GM13976 (cell line): ENCODE measurements around the gene CDS2.

Experiments used
- DNase-seq: peaks from one replicate; pipeline ENCODE4 v3.0.0; 2012; ENCODE audit warnings: low spot score
- CTCF ChIP-seq: IDR thresholded peaks from 2 replicates; pipeline ENCODE4 v1.5.1; 2012; ENCODE audit warnings: borderline replicate concordance, mild to moderate bottlenecking; ENCODE audit not compliant: insufficient read depth; ENCODE audit errors: extremely low read depth, missing control alignments, control extremely low read depth
- in situ Hi-C: fragments of 300-500 bp; cut with MboI; formaldehyde crosslinking; loops from one replicate; pipeline ENCODE4 v1.12.0; 2022; ENCODE audit warnings: low sequenced_read_pairs, mixed read lengths, inconsistent platforms; ENCODE audit not compliant: unreplicated experiment

CDS2 gene

DNA sequence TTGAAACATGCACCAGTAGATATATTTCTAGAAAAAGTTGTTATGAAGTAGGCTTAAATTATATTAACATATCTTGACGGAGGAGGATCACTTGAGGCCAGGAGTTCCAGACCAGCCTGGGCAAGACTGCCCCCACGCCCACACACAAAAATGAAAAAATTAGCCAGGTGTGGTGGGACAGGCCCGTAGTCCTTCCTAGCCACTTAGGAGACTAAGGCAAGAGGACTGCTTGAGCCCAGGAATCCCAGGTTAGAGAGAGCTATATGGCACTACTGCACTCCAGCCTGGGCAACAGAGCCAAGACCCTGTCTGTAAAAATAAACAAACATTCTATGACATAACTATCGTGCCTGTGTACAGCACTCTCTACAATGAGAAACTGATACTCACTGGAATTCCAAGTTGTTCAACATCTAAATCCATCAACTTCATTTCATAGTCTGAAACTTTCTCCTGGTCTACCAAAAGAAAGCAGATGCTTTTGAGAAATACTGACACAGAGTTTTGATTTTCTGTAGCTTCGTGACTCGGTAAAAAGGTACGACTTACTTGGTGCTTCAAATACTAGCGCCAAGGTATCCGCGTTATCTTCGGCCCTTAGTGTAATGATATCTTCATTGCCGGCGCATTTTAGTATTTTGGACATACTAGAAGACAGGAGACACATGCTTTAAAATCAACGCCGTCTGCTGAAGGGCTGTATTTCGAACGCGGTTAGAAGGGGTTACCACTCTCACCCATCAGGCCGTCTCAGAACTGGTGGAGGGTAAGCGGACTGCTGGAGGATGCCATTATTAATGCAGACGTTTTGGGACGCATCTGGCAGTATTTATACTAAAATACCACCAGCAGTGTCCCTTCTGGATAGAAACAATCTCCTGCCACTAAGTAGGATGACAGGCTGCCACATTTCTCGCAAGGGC is 8.3 kb upstream of the CDS2 start:
- in situ Hi-C loops = no loop called here
- TF ChIP-seq CTCF = no peak
- DNase-seq = no peak

- no peak for TF ChIP-seq CTCF
- DNase-seq = no peak
- in situ Hi-C loops = no loop called here
These were observed 7.7 kb upstream of the CDS2 start for GRCh38 chr20:5119143-5119434.

- in situ Hi-C loops = no loop called here
- peak; percentile 96 for DNase-seq
- no peak for TF ChIP-seq CTCF
These were observed 7.2 kb upstream of the CDS2 start, which contains the start of gene PCNA for GRCh38 chr20:5119435-5120184. PCNA (minus strand) TSS chr20:5119958; CDS start chr20:5119798, 160 bp downstream.

DNA sequence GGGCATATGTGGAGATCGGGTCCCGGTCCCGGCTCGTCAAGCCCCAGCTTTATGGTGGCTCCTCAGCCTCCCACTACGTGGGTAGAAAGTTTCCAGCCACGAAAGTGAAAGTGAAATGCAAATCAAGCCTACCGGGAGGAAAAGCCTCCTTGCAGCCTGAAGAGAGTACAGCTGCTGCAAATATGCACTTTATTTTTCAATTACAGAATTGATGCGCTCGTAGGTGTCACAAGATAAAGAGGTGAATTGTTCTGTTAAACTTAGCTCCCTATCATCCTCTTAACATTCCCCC is 6.7 kb upstream of the CDS2 start:
- in situ Hi-C loops = no loop called here
- no peak for TF ChIP-seq CTCF
- DNase-seq = no peak

DNA sequence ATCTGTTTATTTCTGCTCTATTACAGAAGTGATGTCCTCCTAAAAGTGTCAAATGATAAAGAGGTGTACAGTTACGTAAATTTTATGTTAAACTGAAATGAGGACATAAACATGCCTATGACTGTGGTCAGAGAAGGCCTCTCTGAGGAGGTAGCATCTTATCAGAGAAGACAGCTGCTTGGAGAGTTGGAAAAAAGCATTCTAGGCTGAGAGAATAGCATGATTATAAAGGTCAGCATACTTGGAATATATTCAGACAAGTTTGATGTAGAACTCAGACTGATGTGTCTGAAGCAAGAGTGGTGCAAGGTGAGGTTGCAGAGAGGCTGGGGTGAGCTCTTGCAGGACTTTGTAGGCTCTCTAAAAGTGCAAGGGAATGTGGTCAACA is 3.9 kb upstream of the CDS2 start:
- in situ Hi-C loops = no loop called here
- no peak for TF ChIP-seq CTCF
- no peak for DNase-seq

DNA sequence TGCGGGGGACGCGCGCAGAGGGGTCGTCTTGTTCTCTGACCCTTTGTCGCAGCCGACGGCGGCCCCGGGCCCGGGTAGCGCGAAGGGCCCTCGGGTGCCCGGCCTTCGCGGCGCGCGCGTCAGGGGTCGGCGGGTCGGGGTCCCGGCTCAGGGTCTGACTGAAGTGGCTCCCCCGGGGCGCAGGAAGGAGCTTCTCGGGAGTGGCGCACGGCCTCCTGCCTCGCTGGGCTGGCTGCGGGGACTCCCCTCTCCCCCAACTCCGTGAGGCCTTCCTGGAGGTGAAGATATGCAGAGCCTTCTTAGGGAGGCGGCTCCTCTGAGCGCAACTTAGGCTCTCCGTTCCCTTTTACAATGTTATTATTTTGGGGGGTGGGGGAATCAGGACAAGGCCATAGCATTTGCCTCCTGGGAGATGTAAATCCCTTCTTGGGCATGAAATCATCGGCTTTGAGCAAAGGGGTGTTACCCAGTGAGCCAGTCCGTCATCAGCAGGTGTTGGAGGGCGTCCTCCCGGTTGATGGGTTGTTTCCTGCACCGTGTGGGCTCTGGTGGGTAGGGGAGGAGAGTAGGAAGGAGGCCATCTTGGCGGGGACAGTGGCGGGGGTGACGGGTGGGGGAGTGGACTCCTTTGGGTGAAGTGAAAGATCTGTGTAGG is 523 bp downstream of the CDS2 start:
- TF ChIP-seq CTCF = no peak
- DNase-seq = peak; percentile 60
- in situ Hi-C loops = loop anchor here (5.0 kb wide), 1 partner anchor 60 kb away; no protein-coding TSS in a partner anchor
